Stimulated activated CD8-positive, alpha-beta memory T cell treated with anti-CD3 and anti-CD28 coated beads, Interleukin-4, amount 100 ng/mL, for 48 hours (primary cell): ENCODE results near the gene VWA7.
"Not testable (repeated sequence)": the region's sequence is repeated elsewhere in the genome, so short reads cannot be mapped to it uniquely, and the experiment has no call there.

ENCODE experiments used
- DNase-seq: peaks from one replicate; pipeline ENCODE4 v3.0.0-alpha.2; 2020

VWA7 gene

GRCh38 chr6:31776989-31777666 lies at the start of gene VWA7:
TSS of gene VWA7 (minus strand) at chr6:31777328. CDS start at chr6:31776779, 549 bp downstream.
- peak; percentile 83 for DNase-seq

DNA sequence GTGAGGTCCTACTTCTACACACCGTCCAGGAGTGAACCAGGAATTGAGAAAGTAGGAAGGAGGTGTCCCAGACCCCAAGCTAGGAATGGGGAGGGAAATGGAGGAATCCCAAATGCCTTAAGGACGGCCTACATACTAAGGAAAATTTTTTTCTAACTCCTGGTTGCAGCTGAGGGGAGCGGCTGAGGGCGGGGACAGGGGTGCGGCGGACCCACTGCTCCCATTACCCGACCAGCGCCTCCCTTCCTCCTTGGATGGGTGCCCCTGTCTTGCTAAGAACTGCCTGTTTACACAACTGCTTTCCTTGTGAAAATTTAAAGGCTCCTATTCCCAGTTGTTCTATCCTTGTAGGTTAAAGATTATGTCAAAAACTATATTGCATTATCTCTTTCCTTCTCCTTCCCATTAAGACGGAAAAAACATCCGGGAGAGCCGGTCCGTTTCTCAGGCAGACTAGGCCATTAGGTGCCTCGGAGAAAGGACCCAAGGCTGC lies 49.7 kb upstream of the VWA7 start:
- DNase-seq: no peak

GRCh38 chr6:31825553-31825952 lies 48.4 kb upstream of the VWA7 start:
- DNase-seq: no peak

DNA sequence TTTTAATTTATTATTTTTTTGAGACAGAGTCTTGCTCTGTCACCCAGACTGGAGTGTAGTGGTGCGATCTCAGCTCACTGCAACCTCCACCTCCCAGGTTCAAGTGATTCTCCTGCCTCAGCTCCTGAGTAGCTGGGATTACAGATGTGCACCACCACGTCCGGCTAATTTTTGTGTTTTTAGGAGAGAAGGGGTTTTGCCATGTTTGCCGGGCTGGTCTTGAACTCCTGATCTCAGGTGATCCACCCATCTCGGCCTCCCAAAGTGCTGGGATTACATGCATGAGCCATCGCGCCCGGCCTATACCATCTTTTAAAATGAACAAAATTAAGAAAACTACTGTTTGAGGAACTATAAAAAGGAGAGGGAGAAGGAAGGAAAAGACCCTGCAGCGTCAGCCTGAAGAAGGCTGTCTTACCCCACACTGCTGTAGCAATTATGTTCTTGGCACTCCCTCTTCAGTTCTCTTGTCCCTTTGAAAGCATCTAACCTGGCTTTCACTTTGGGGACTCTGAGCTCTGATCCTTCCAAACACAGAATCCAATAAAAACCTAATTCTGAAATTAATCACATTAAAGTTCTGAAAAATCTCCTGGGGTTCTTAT lies 46.6 kb upstream of the VWA7 start:
- DNase-seq: not testable (repeated sequence)

DNA sequence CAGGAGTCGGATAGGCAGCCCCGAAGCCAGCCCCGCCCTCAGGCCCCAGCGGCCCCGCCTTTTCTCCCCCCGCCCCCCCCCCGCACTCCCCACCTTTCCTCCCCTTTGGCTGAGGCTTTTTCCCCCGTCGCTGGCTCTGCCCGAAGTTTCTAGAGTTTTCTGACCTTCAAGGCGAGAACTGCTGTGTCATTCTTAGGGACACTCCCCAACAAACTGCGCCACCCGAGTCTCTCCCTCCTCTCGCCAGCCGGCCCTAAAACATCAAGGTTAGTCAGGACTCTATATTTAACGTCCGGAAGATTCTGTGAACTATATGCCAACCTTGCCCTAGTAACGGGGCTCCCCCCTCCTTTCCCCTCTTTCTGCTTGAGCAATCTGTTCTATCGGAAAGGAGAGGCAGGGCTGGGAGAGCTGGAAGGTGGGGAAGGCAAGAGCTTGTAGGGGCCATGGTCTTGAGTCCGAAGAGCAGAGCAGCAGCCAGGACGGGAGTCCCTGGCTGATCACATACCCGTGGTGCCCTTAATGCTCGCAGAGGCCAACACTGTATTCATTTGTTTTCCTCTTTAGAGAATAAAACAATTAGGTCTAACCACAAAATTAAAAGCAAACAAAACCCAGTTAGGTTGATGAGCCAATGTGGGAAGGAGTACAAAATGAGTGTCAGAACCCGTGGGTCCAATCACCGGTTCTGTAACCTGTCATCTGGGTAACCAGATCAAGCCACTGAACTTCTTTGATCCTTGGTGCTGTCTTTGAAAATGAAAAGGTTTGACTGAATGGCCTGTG lies 45.1 kb upstream of the VWA7 start:
- peak; percentile 75 for DNase-seq

- peak; percentile 88 for DNase-seq
Observed at GRCh38 chr6:31821301-31822035, 44.3 kb upstream of the VWA7 start.

DNA sequence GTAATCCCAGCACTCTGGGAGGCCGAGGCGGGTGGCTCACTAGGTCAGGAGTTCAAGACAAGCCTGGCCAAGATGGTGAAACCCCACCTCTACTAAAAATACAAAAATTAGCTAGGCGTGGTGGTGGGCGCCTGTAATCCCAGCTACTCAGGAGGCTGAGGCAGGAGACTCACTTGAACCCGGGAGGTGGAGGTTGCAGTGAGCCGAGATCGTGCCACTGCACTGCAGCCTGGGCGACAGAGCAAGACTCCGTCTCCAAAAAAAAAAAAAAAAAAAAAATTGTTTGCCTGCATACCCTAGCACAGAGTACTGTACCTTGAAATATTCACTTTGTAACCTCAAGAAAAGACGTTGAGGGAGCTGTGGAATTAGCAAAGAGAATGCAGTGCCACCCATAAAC lies 43.3 kb upstream of the VWA7 start:
- DNase-seq: not testable (repeated sequence)

DNA sequence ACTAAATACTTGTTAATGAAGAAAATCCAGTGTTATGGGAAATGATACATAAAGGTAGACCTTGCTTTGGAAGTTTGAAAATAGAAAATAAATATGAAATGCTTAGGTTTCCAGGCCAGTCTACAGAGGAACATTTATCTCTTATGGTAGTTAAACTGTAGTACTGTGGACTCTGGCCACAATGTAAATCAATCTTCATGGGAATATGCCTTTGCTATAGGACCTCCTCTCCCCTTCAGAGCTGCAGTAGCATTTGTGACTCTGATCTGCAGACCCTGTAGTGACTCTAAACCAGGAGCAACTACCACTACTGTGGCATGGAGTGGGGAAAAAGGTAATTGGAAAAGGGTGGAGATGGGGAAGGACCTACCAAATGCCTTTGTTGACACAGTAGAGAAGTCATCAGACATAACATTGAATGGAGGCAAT lies 42.8 kb upstream of the VWA7 start:
- no peak for DNase-seq

- not testable (repeated sequence) for DNase-seq
Observed at GRCh38 chr6:31817929-31818511, 40.9 kb upstream of the VWA7 start.

DNA sequence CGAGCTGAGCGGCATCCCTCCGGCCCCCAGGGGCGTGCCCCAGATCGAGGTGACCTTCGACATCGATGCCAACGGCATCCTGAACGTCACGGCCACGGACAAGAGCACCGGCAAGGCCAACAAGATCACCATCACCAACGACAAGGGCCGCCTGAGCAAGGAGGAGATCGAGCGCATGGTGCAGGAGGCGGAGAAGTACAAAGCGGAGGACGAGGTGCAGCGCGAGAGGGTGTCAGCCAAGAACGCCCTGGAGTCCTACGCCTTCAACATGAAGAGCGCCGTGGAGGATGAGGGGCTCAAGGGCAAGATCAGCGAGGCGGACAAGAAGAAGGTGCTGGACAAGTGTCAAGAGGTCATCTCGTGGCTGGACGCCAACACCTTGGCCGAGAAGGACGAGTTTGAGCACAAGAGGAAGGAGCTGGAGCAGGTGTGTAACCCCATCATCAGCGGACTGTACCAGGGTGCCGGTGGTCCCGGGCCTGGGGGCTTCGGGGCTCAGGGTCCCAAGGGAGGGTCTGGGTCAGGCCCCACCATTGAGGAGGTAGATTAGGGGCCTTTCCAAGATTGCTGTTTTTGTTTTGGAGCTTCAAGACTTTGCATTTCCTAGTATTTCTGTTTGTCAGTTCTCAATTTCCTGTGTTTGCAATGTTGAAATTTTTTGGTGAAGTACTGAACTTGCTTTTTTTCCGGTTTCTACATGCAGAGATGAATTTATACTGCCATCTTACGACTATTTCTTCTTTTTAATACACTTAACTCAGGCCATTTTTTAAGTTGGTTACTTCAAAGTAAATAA lies 40.2 kb upstream of the VWA7 start:
- peak; percentile 36 for DNase-seq

DNA sequence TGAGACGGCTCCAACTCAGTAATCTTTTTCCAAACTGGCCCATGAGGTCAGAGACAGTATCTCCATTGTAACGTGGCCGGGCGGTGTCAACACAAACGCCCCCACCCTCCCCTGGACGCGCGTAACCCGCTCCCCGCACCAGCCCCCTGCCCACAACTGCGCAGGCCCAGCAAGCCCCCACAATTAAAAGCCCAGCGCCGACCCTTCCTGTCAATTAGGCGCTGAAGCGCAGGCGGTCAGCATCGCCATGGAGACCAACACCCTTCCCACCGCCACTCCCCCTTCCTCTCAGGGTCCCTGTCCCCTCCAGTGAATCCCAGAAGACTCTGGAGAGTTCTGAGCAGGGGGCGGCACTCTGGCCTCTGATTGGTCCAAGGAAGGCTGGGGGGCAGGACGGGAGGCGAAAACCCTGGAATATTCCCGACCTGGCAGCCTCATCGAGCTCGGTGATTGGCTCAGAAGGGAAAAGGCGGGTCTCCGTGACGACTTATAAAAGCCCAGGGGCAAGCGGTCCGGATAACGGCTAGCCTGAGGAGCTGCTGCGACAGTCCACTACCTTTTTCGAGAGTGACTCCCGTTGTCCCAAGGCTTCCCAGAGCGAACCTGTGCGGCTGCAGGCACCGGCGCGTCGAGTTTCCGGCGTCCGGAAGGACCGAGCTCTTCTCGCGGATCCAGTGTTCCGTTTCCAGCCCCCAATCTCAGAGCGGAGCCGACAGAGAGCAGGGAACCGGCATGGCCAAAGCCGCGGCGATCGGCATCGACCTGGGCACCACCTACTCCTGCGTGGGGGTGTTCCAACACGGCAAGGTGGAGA lies 38.1 kb upstream of the VWA7 start, which contains the start of the genes HSPA1A and HSPA1L:
Gene HSPA1A, plus strand, starts transcription at position 519 of the 814 bp plus-strand sequence. Its CDS starts 214 bp downstream, at position 733.
Gene HSPA1L, minus strand, starts transcription at position 259 of the 814 bp plus-strand sequence. CDS start 3,311 bp downstream, outside the sequence.
- DNase-seq: peak; percentile 81

GRCh38 chr6:31814677-31815024 lies 37.5 kb upstream of the VWA7 start:
- DNase-seq: peak; percentile 79

GRCh38 chr6:31813465-31813849 lies 36.3 kb upstream of the VWA7 start:
- no peak for DNase-seq

DNA sequence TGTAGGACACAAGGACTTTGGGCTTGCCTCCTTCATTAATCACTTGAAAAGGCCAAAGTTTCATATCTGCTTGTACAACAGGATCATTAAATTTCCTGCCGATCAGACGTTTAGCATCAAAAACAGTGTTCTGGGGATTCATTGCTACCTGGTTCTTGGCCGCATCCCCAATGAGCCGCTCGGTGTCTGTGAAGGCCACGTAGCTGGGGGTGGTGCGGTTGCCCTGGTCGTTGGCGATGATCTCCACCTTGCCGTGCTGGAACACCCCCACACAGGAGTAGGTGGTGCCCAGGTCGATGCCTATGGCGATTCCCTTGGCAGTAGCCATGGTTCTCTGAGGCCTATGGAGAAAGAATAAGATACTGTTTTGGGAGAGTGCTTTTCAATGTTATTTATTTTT lies 34.5 kb upstream of the VWA7 start:
- no peak for DNase-seq

DNA sequence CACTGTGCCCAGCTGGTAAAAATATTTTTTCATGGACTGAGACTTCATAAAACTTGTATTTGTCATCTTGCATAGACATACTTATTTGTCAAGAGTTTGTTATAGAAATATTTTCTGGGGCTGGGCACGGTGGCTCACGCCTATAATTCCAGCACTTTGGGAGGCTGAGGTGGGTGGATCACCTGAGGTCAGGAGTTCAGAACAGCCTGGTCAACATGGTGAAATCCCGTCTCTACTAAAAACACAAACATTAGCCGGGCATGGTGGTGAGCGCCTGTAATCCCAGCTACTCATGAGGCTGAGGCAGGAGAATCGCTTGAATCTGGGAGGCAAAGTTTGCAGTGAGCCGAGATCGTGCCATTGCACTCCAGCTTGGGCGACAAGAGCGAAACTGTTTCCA lies 31.5 kb upstream of the VWA7 start:
- not testable (repeated sequence) for DNase-seq

DNA sequence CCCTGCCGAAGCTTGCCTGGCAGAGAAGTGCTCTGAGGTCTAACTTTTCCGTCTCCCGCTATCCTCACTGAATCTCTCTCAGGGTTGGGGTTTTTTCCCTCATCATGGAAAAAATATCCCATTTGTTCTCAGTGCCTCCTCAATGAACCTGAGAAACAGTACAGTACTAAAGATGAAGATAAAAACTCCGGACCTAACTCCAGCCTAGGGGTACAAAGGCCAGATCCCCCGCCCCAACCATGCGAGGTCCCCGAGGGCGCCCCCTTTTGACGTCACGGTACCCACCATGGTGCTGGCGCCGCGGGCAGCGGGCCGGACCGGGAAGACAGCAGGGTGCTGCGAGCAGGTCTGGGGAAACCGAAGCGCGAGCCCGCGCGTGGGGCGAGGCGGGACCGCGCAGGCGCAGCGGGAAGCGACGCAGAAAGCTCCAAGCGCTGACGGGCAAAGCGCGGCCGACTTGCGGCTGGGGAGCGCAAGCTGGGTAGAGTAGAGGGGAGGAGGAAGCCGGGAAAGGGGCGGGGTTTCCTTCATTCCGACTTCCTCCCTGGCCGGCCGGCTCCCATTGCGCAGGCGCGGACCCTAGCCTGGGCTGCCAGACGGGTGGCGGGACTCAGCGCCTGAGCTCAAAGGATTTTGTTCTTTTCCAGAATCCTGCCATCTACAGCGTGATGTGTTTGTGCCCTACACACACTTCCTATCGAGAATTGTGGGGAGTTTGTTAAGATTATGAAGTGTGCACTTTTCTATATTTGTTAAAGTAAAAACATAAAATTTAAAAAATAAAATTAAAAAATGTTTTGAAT lies 29.5 kb upstream of the VWA7 start, which contains the start of gene LSM2:
Gene LSM2, minus strand, starts transcription at position 497 of the 803 bp plus-strand sequence. Its CDS starts 209 bp downstream, at position 288.
- DNase-seq: peak; percentile 97

- DNase-seq: peak; percentile 45
Observed at GRCh38 chr6:31805939-31806469, 28.9 kb upstream of the VWA7 start.

DNA sequence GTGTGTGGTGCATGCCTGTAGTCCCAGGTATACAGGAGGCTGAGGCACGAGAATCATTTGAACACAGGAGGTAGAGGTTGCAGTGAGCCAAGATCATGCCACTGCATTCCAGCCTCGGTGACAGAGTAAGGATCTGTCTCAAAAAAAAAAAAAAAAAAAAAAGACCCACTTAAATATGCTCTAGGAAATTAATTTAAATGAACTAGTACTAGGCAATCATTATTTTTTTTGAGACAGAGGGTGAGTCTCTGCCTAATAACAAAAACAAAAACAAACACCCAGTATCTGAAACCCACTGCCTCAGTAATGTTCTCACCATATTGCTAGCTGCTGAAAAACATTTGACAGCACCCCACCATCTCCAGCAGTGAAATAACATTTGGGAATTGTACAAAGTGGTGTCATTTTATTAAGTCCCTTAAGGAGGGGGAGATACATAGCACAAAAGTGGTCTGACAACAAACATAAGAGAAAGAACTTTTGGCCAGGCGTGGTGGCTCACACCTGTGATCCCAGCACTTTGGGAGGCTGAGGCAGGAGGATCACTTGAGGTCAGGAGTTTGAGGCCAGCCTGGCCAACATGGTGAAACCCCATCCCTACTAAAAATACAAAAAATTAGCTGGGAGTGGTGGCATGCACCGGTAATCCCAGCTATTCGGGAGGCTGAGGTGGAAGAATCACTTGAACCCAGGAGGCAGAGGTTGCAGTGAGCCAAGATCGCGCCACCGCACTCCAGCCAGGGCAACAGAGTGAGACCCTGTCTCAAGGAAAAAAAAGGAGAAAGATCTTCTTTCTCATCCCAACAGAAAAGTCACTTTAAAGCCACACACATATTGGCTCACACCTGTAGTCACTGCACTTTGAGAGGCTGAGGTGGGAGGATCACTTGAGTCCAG lies 24.2 kb upstream of the VWA7 start:
- DNase-seq: not testable (repeated sequence)
